IMR-90 (cell line): Measurements from ENCODE around the gene TBC1D1. TPM values are rescaled to one million over a fixed set of nuclear protein-coding genes. Genes with fewer than 3 reads are reported as not detected.

ENCODE experiments used
- ATAC-seq: fragments of 200-7000 bp; cut with Tn5 transposase; 2 replicates; pipeline ENCODE4 v1.9.1; 2020; ENCODE audit warnings: low read depth, mild to moderate bottlenecking, moderate library complexity
- BruUV-seq: library from RNA; stranded (reverse); fragments of 400-500 nt; replicated peaks from 2 replicates; lab custom pipeline; 2021; lab: Mats Ljungman, UMichigan
- CTCF ChIA-PET: fragments of 300-600 bp; formaldehyde crosslinking; extraction: SDS; loops from one replicate; lab custom pipeline; 2021; ENCODE audit warnings: antibody characterized with exemption; lab: Yijun Ruan, JAX
- POLR2A ChIA-PET: fragments of 300-600 bp; sonication (Branson Sonifier 250); formaldehyde crosslinking; loops from one replicate; lab custom pipeline; 2022; ENCODE audit warnings: antibody characterized with exemption; ENCODE audit not compliant: unreplicated experiment; lab: Charles Lee
- DNase-seq: peaks from one replicate; pipeline ENCODE4 v3.0.0; 2013
- H2AFZ ChIP-seq: replicated peaks from 2 replicates; pipeline ENCODE3; 2013; ENCODE audit warnings: low read length, mild to moderate bottlenecking; ENCODE audit not compliant: poor library complexity
- H2AK5ac ChIP-seq: 2 replicates; pipeline ENCODE4 v1.6.1; 2013; ENCODE audit warnings: low read depth, low read length, inconsistent platforms
- H2AK9ac ChIP-seq: replicated peaks from 2 replicates; pipeline ENCODE3; 2013; ENCODE audit warnings: mild to moderate bottlenecking, low read depth, low read length, moderate library complexity; ENCODE audit not compliant: poor library complexity
- H2BK120ac ChIP-seq: 2 replicates; pipeline ENCODE4 v1.6.1; 2013; ENCODE audit warnings: low read depth, low read length, inconsistent platforms
- H2BK15ac ChIP-seq: 3 replicates; pipeline ENCODE4 v1.6.1; 2013; ENCODE audit warnings: low read depth, low read length, inconsistent platforms
- H2BK20ac ChIP-seq: 2 replicates; pipeline ENCODE4 v1.6.1; 2013; ENCODE audit warnings: low read depth, mild to moderate bottlenecking, inconsistent platforms, low read length, moderate library complexity
- H2BK5ac ChIP-seq: 2 replicates; pipeline ENCODE4 v1.6.1; 2013; ENCODE audit warnings: mild to moderate bottlenecking, low read depth, low read length, inconsistent platforms; ENCODE audit not compliant: poor library complexity, severe bottlenecking
- H3K14ac ChIP-seq: replicated peaks from 2 replicates; pipeline ENCODE4 v1.6.1; 2013; ENCODE audit warnings: low read depth, low read length, inconsistent platforms
- H3K18ac ChIP-seq: 2 replicates; pipeline ENCODE4 v1.6.1; 2013; ENCODE audit warnings: low read depth, low read length, control low read depth
- H3K23ac ChIP-seq: 2 replicates; pipeline ENCODE4 v1.6.1; 2013; ENCODE audit warnings: low read depth, low read length, inconsistent platforms
- H3K27ac ChIP-seq: 2 replicates; pipeline ENCODE4 v1.5.1; 2013; ENCODE audit warnings: mild to moderate bottlenecking, control low read depth, low read length; ENCODE audit not compliant: insufficient read depth
- H3K27me3 ChIP-seq: 2 replicates; pipeline ENCODE4 v1.6.1; 2013; ENCODE audit warnings: low read length; ENCODE audit not compliant: control insufficient read depth, insufficient read depth
- H3K36me3 ChIP-seq: 2 replicates; pipeline ENCODE4 v1.6.1; 2013; ENCODE audit warnings: low read length, mixed read lengths; ENCODE audit not compliant: control insufficient read depth, insufficient read depth
- H3K4ac ChIP-seq: 2 replicates; pipeline ENCODE4 v1.6.1; 2013; ENCODE audit warnings: low read depth, low read length, inconsistent platforms
- H3K4me1 ChIP-seq: 2 replicates; pipeline ENCODE4 v1.6.1; 2013; ENCODE audit warnings: low read length, mixed read lengths; ENCODE audit not compliant: control insufficient read depth, insufficient read depth
- H3K4me2 ChIP-seq: 2 replicates; pipeline ENCODE4 v1.6.1; 2013; ENCODE audit warnings: low read depth, mild to moderate bottlenecking, control low read depth, low read length, moderate library complexity
- H3K4me3 ChIP-seq: 2 replicates; pipeline ENCODE4 v1.5.1; 2013; ENCODE audit warnings: low read depth, mild to moderate bottlenecking, control low read depth, low read length, moderate library complexity; ENCODE audit not compliant: insufficient read depth
- H3K56ac ChIP-seq: 2 replicates; pipeline ENCODE4 v1.6.1; 2013; ENCODE audit warnings: low read length, inconsistent platforms; ENCODE audit not compliant: insufficient read depth; ENCODE audit errors: extremely low read depth
- H3K79me1 ChIP-seq, 2 experiments: 2 replicates each; pipeline ENCODE4 v1.6.1; 2013; ENCODE audit warnings: low read length in 2 of 2, inconsistent platforms in 1 of 2, low read depth in 1 of 2
- H3K9ac ChIP-seq: 2 replicates; pipeline ENCODE4 v1.6.1; 2013; ENCODE audit warnings: low read depth, low read length, control low read depth
- H3K9me1 ChIP-seq: 2 replicates; pipeline ENCODE4 v1.6.1; 2013; ENCODE audit warnings: low read length, inconsistent platforms; ENCODE audit not compliant: insufficient read depth
- H3K9me3 ChIP-seq: 2 replicates; pipeline ENCODE4 v1.6.1; 2013; ENCODE audit warnings: low read length; ENCODE audit not compliant: control insufficient read depth, insufficient read depth
- H4K20me1 ChIP-seq: 2 replicates; pipeline ENCODE4 v1.6.1; 2013; ENCODE audit warnings: low read length, inconsistent platforms; ENCODE audit not compliant: insufficient read depth
- H4K5ac ChIP-seq: 2 replicates; pipeline ENCODE4 v1.6.1; 2013; ENCODE audit warnings: mild to moderate bottlenecking, low read depth, low read length, control low read depth
- H4K8ac ChIP-seq, 2 experiments: 2 replicates each; pipeline ENCODE4 v1.6.1; 2013; ENCODE audit warnings: low read depth in 2 of 2, low read length in 2 of 2, control low read depth in 1 of 2, inconsistent platforms in 1 of 2
- H4K91ac ChIP-seq: 2 replicates; pipeline ENCODE4 v1.6.1; 2013; ENCODE audit warnings: low read depth, low read length, inconsistent platforms; ENCODE audit not compliant: insufficient read depth
- BHLHE40 ChIP-seq: fragments of 150-350 bp; IDR thresholded peaks from 2 replicates; pipeline ENCODE4 v1.6.1; 2016; ENCODE audit warnings: mild to moderate bottlenecking, low read depth, low read length
- CEBPB ChIP-seq: IDR thresholded peaks from 2 replicates; pipeline ENCODE4 v1.6.1; 2012; ENCODE audit warnings: low read depth, low read length, improper control_type of control experiment
- CTCF ChIP-seq: conservative IDR thresholded peaks from 2 replicates; pipeline ENCODE4 v1.5.1; 2012; ENCODE audit warnings: mild to moderate bottlenecking, low read depth, low read length, improper control_type of control experiment
- MAFK ChIP-seq: IDR thresholded peaks from 2 replicates; pipeline ENCODE4 v1.6.1; 2012; ENCODE audit warnings: low read depth, low read length, improper control_type of control experiment
- MXI1 ChIP-seq: IDR thresholded peaks from 2 replicates; pipeline ENCODE4 v1.6.1; 2012; ENCODE audit warnings: low read depth, mild to moderate bottlenecking, low read length, moderate library complexity, borderline replicate concordance
- NFE2L2 ChIP-seq: fragments of 150-350 bp; IDR thresholded peaks from 2 replicates; pipeline ENCODE4 v1.6.1; 2016; ENCODE audit warnings: low read depth, mild to moderate bottlenecking, low read length
- POLR2A ChIP-seq: IDR thresholded peaks from 2 replicates; pipeline ENCODE4 v1.6.1; 2012; ENCODE audit warnings: mild to moderate bottlenecking, low read depth, low read length
- RCOR1 ChIP-seq: IDR thresholded peaks from 2 replicates; pipeline ENCODE4 v1.6.1; 2012; ENCODE audit warnings: mild to moderate bottlenecking, low read length, improper control_type of control experiment; ENCODE audit not compliant: insufficient replicate concordance
- RFX5 ChIP-seq: IDR thresholded peaks from 2 replicates; pipeline ENCODE4 v1.8.0; 2012; ENCODE audit warnings: low read depth, mild to moderate bottlenecking, low read length, moderate library complexity
- SMC3 ChIP-seq: fragments of 150-350 bp; IDR thresholded peaks from 2 replicates; pipeline ENCODE4 v1.6.1; 2016; ENCODE audit warnings: low read depth, mild to moderate bottlenecking, antibody characterized with exemption, low read length, moderate library complexity
- USF2 ChIP-seq: fragments of 150-350 bp; IDR thresholded peaks from 2 replicates; pipeline ENCODE4 v1.6.1; 2017; ENCODE audit warnings: mild to moderate bottlenecking, antibody characterized with exemption, low read length, low read depth
- WGBS, 2 experiments: methylation state at CpG; one replicate each; pipeline versions ENCODE4 v1.1.5 to v1.1.7; 2013; ENCODE audit warnings: missing lambda C conversion rate in 2 of 2; ENCODE audit not compliant: insufficient read length in 1 of 2; ENCODE audit errors: extremely low coverage in 2 of 2; 5-methylcytosine and 5-hydroxymethylcytosine counted together
- dilution Hi-C: fragments of 300-500 bp; cut with HindIII; formaldehyde crosslinking; loops from one replicate; pipeline ENCODE4 v1.14.3; 2018; ENCODE audit warnings: low sequenced_read_pairs; ENCODE audit not compliant: unreplicated experiment
- in situ Hi-C: fragments of 300-500 bp; cut with MboI; formaldehyde crosslinking; loops from 3 replicates; pipeline ENCODE4 v1.14.3; 2019; ENCODE audit warnings: low sequenced_read_pairs, inconsistent platforms, mixed read lengths
- intact Hi-C: fragments of 100-400 bp; cut with micrococcal nuclease; formaldehyde crosslinking; loops from 2 replicates; pipeline ENCODE4 v1.10.0; 2022
- polyA plus RNA-seq, 3 experiments: library from polyadenylated mRNA; depleted of rRNA; stranded (reverse); fragments of >200 nt; gene quantifications; 2 replicates each; pipeline ENCODE4 v1.2.3, GENCODE V29; 2012; ENCODE audit warnings: low replicate concordance in 1 of 3
- total RNA-seq: library from RNA; depleted of rRNA; stranded (reverse); fragments of >200 nt; gene quantifications from 2 replicates; pipeline ENCODE4 v1.2.3, GENCODE V29; 2012
- TF ChIP-seq, protein P1 (sequence below): fragments of 150-350 bp; IDR thresholded peaks from 2 replicates; pipeline ENCODE4 v1.6.1; 2016; ENCODE audit warnings: low read depth, mild to moderate bottlenecking, low read length, moderate library complexity, borderline replicate concordance

Gene TBC1D1
- total and polyA plus RNA-seq, 2 of the 4 experiments (the other 2 are of a cell fraction) = 42.4 to 104 TPM

- no peak overlapping the region for H3K14ac ChIP-seq
- no peaks in the 10 kb centered on the region for H3K9me3 ChIP-seq
- H3K4me3 ChIP-seq = no peak overlapping the region
- no peak overlapping the region for H3K9ac ChIP-seq
- H3K27ac ChIP-seq = no peak overlapping the region
- in situ Hi-C loops (no loop called here), dilution Hi-C loops (no loop called here), intact Hi-C loops (no loop called here)
- H2AK5ac ChIP-seq = no peak overlapping the region
- no peak overlapping the region for H2AFZ ChIP-seq
- no peak overlapping the region for H4K8ac ChIP-seq
- no CpG with 5 or more reads among the region's 2 CpGs for WGBS, 2 experiments
- no peak overlapping the region for H3K23ac ChIP-seq
- H4K5ac ChIP-seq = no peak overlapping the region
- peaks cover 14% of the 10 kb centered on the region for H3K9me1 ChIP-seq
- H2AK9ac ChIP-seq = no peak overlapping the region
- no TSS peak for BruUV-seq
- no peak overlapping the region for H2BK120ac ChIP-seq
- H3K18ac ChIP-seq = no peak overlapping the region
- H2BK15ac ChIP-seq = no peak overlapping the region
- TF ChIP-seq, protein P1, sequence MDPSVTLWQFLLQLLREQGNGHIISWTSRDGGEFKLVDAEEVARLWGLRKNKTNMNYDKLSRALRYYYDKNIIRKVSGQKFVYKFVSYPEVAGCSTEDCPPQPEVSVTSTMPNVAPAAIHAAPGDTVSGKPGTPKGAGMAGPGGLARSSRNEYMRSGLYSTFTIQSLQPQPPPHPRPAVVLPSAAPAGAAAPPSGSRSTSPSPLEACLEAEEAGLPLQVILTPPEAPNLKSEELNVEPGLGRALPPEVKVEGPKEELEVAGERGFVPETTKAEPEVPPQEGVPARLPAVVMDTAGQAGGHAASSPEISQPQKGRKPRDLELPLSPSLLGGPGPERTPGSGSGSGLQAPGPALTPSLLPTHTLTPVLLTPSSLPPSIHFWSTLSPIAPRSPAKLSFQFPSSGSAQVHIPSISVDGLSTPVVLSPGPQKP = no peak
- no peak for TF ChIP-seq BHLHE40
- no peak for TF ChIP-seq CTCF
- no peak for TF ChIP-seq MAFK
- TF ChIP-seq SMC3 = no peak
- no peak for TF ChIP-seq CEBPB
- TF ChIP-seq NFE2L2 = no peak
- TF ChIP-seq USF2 = no peak
- TF ChIP-seq RFX5 = no peak
- TF ChIP-seq POLR2A = no peak
- no peak for TF ChIP-seq RCOR1
- no peak for TF ChIP-seq MXI1
- ChIA-PET POLR2A (no interaction called here), CTCF (no interaction called here)
- no peaks in the 10 kb centered on the region for H4K20me1 ChIP-seq
- H3K79me1 ChIP-seq = peaks cover 5 to 17% of the 10 kb centered on the region in 2 experiments; a peak in 2 of 4 replicates
- no peak for ATAC-seq
- H2BK5ac ChIP-seq = no peak overlapping the region
- H3K4ac ChIP-seq = no peak overlapping the region
- peaks cover 2% of the 10 kb centered on the region; the same call in 1 of the 2 replicates for H3K36me3 ChIP-seq
- no peak overlapping the region for H4K91ac ChIP-seq
- no peak for DNase-seq
- H3K27me3 ChIP-seq = no peaks in the 10 kb centered on the region
- peaks cover 11% of the 10 kb centered on the region for H3K4me1 ChIP-seq
- no peak overlapping the region for H3K56ac ChIP-seq
- no peak overlapping the region for H2BK20ac ChIP-seq
- no peak overlapping the region for H3K4me2 ChIP-seq
Observed at GRCh38 chr4:38113551-38113950, 222.7 kb downstream of the TBC1D1 start.
